PC-3 (cell line): ENCODE results near the gene QARS1. TPM values are rescaled to one million over a fixed set of nuclear protein-coding genes. Genes with fewer than 3 reads are reported as not detected.

Experiments
- ATAC-seq: fragments of 200-7000 bp; cut with Tn5 transposase; 2 replicates; pipeline ENCODE4 v1.9.1; 2020; ENCODE audit warnings: mild to moderate bottlenecking, moderate library complexity
- BruUV-seq: library from RNA; stranded (reverse); fragments of 400-500 nt; replicated peaks from 2 replicates; lab custom pipeline; 2021; lab: Mats Ljungman, UMichigan
- CTCF ChIA-PET: fragments of 300-600 bp; sonication (Branson Sonifier 250); formaldehyde crosslinking; loops from one replicate; lab custom pipeline; 2022; ENCODE audit warnings: antibody characterized with exemption; lab: Charles Lee
- POLR2A ChIA-PET: fragments of 300-600 bp; sonication (Branson Sonifier 250); formaldehyde crosslinking; loops from one replicate; lab custom pipeline; 2022; ENCODE audit warnings: antibody characterized with exemption; ENCODE audit not compliant: unreplicated experiment; lab: Charles Lee
- DNase-seq: peaks from one replicate; pipeline ENCODE4 v3.0.0-alpha.2; 2015
- H2AFZ ChIP-seq: fragments of 300-600 bp; sonication (generic); 2 replicates; pipeline ENCODE4 v1.6.0; 2016; ENCODE audit warnings: antibody characterized with exemption, low read length
- H3F3A ChIP-seq: fragments of 300-600 bp; sonication (generic); one replicate; pipeline ENCODE4 v1.6.0; 2017; ENCODE audit warnings: antibody characterized with exemption, low read length, control low read depth, mild to moderate bottlenecking; ENCODE audit not compliant: unreplicated experiment
- H3K27ac ChIP-seq: fragments of 300-600 bp; sonication (generic); 2 replicates; pipeline ENCODE4 v1.5.1; 2016; ENCODE audit warnings: mild to moderate bottlenecking, low read length
- H3K27me3 ChIP-seq: fragments of 300-600 bp; sonication (generic); 2 replicates; pipeline ENCODE4 v1.6.1; 2016; ENCODE audit warnings: low read length, mixed read lengths
- H3K36me3 ChIP-seq: fragments of 300-600 bp; sonication (generic); 2 replicates; pipeline ENCODE4 v1.6.1; 2016; ENCODE audit warnings: low read depth, mixed run types, low read length, mixed read lengths
- H3K4me1 ChIP-seq: fragments of 300-600 bp; sonication (generic); 2 replicates; pipeline ENCODE4 v1.5.1; 2016; ENCODE audit warnings: low read length; ENCODE audit not compliant: insufficient read depth
- H3K4me2 ChIP-seq: fragments of 300-600 bp; sonication (generic); 2 replicates; pipeline ENCODE4 v1.6.0; 2016; ENCODE audit warnings: low read length
- H3K4me3 ChIP-seq: fragments of 300-600 bp; sonication (generic); 2 replicates; pipeline ENCODE4 v1.5.1; 2016; ENCODE audit warnings: mild to moderate bottlenecking, low read length, mixed read lengths
- H3K79me2 ChIP-seq: fragments of 300-600 bp; sonication (generic); 2 replicates; pipeline ENCODE4 v1.6.1; 2017; ENCODE audit warnings: low read length, mixed read lengths
- H3K9ac ChIP-seq: fragments of 300-600 bp; sonication (generic); 2 replicates; pipeline ENCODE4 v1.6.0; 2016; ENCODE audit warnings: mild to moderate bottlenecking, low read length
- H3K9me2 ChIP-seq: fragments of 300-600 bp; sonication (generic); replicated peaks from 2 replicates; pipeline ENCODE4 v1.6.1; 2016; ENCODE audit warnings: mixed run types, low read length, mixed read lengths
- H3K9me3 ChIP-seq: fragments of 300-600 bp; sonication (generic); 2 replicates; pipeline ENCODE4 v1.6.1; 2016; ENCODE audit warnings: low read length, mixed read lengths
- H4K20me1 ChIP-seq: fragments of 300-600 bp; sonication (generic); 2 replicates; pipeline ENCODE4 v1.6.1; 2016; ENCODE audit warnings: low read length, mixed read lengths
- CTCF ChIP-seq: fragments of 300-600 bp; sonication (generic); conservative IDR thresholded peaks from 2 replicates; pipeline ENCODE4 v1.5.1; 2017; ENCODE audit warnings: antibody characterized with exemption, low read depth, mild to moderate bottlenecking, low read length
- EZH2 ChIP-seq: fragments of 300-600 bp; sonication (generic); IDR thresholded peaks from one replicate; pipeline ENCODE4 v1.6.1; 2017; ENCODE audit warnings: antibody characterized with exemption, mild to moderate bottlenecking, low read length; ENCODE audit not compliant: unreplicated experiment
- EZH2phosphoT487 ChIP-seq: fragments of 300-600 bp; sonication (generic); IDR thresholded peaks from 2 replicates; pipeline ENCODE4 v1.6.1; 2018; ENCODE audit warnings: mild to moderate bottlenecking, antibody characterized with exemption, low read length, borderline replicate concordance
- intact Hi-C: fragments of 100-400 bp; cut with micrococcal nuclease; formaldehyde crosslinking; loops from 2 replicates; pipeline ENCODE4 v1.9.0; 2023
- total RNA-seq: library from RNA; depleted of rRNA; stranded (reverse); fragments of >200 nt; gene quantifications from 2 replicates; pipeline ENCODE4 v1.2.3, GENCODE V29; 2014

The QARS1 gene
- total RNA-seq, 1 experiment from 2014 or later, result 316 TPM

GRCh38 chr3:49133226-49133951 lies 28.8 kb upstream of the QARS1 start:
- peak; percentile 90 for DNase-seq
- H3F3A ChIP-seq, result no peaks in the 10 kb centered on the region
- H3K27ac ChIP-seq, result peak overlapping the region; percentile 93
- peak; percentile 76 for ATAC-seq
- peak overlapping the region; percentile 89 for H3K9ac ChIP-seq
- peak overlapping the region; percentile 99 for H3K4me2 ChIP-seq
- no TSS peak for BruUV-seq
- intact Hi-C loops, result loop anchor here (1.0 to 5.0 kb wide), 3 partner anchors 38 to 279 kb away; partner anchors contain the start of genes KLHDC8B, QRICH1, RHOA and TCTA
- no peak for TF ChIP-seq EZH2phosphoT487
- TF ChIP-seq EZH2, result no peak
- no peak for TF ChIP-seq CTCF
- H3K36me3 ChIP-seq, result peaks cover under 1% of the 10 kb centered on the region; the same call in 1 of the 2 replicates
- peaks cover 12% of the 10 kb centered on the region for H3K4me1 ChIP-seq
- H4K20me1 ChIP-seq, result no peaks in the 10 kb centered on the region
- no peaks in the 10 kb centered on the region for H3K9me2 ChIP-seq
- CTCF ChIA-PET, result interaction anchor here (0.5 to 0.6 kb wide), 3 partner anchors 205 to 406 kb away, joined by 3 to 6 read pairs (median 3); no protein-coding TSS in a partner anchor
- peak overlapping the region; percentile 94 for H2AFZ ChIP-seq
- POLR2A ChIA-PET, result interaction anchor here (0.5 kb wide), 1 partner anchor 39 kb away, joined by 3 read pairs; no protein-coding TSS in a partner anchor
- H3K79me2 ChIP-seq, result peaks cover 25% of the 10 kb centered on the region
- peak overlapping the region; percentile 91 for H3K4me3 ChIP-seq
- H3K9me3 ChIP-seq, result no peaks in the 10 kb centered on the region
- H3K27me3 ChIP-seq, result no peaks in the 10 kb centered on the region

- ATAC-seq (peak; percentile 66), DNase-seq (peak; percentile 82)
- H3F3A ChIP-seq, result no peaks in the 10 kb centered on the region
- H3K4me3 ChIP-seq, result peak within 1 kb of the TSS; percentile 91
- CTCF ChIA-PET, result interaction anchor here (0.6 to 0.9 kb wide), 3 partner anchors 39 to 407 kb away, joined by 3 to 4 read pairs (median 3); partner anchors contain the start of gene QRICH1
- peaks cover 25% of the 10 kb centered on the region for H3K79me2 ChIP-seq
- intact Hi-C loops, result loop anchor here (1.0 to 5.0 kb wide), 3 partner anchors 38 to 280 kb away; partner anchors contain the start of genes KLHDC8B, QRICH1, RHOA and TCTA
- no peaks in the 10 kb centered on the region for H3K9me3 ChIP-seq
- POLR2A ChIA-PET, result interaction anchor here (0.5 to 0.9 kb wide), 5 partner anchors 12 to 214 kb away, joined by 3 to 4 read pairs (median 3); partner anchors contain the start of genes ARIH2 and WDR6
- H3K36me3 ChIP-seq, result peaks cover 5% of the 10 kb centered on the region; the same call in 1 of the 2 replicates
- H3K4me2 ChIP-seq, result peak within 1 kb of the TSS; percentile 99
- peak within 1 kb of the TSS; percentile 89 for H3K9ac ChIP-seq
- H3K4me1 ChIP-seq, result peaks cover 12% of the 10 kb centered on the region
- no peaks in the 10 kb centered on the region for H3K9me2 ChIP-seq
- H3K27ac ChIP-seq, result peak within 1 kb of the TSS; percentile 93
- TF ChIP-seq CTCF, result no peak; the same call in 1 of the 2 replicates
- TF ChIP-seq EZH2phosphoT487, result no peak
- TF ChIP-seq EZH2, result no peak
- BruUV-seq, result TSS peak; percentile 86
- no peaks in the 10 kb centered on the region for H3K27me3 ChIP-seq
- H4K20me1 ChIP-seq, result no peaks in the 10 kb centered on the region
- peak within 1 kb of the TSS; percentile 94 for H2AFZ ChIP-seq
Measured at GRCh38 chr3:49132437-49133225, 28.1 kb upstream of the QARS1 start, which contains the start of gene LAMB2. Gene LAMB2 (minus strand): TSS chr3:49133050. CDS start chr3:49132867, 183 bp downstream.
